Dedifferentiated amniotic fluid mesenchymal stem cell (primary cell): Measurements from ENCODE around the gene ZNF584.
"Not testable (repeated sequence)": the region's sequence is repeated elsewhere in the genome, so short reads cannot be mapped to it uniquely, and the experiment has no call there.

ENCODE experiments used
- DNase-seq: peaks from one replicate; pipeline ENCODE4 v3.0.0-alpha.2; 2016; ENCODE audit errors: extremely low spot score

ZNF584 gene

GRCh38 chr19:58408152-58409009 is at the start of gene ZNF584:
Gene ZNF584 (plus strand): TSS chr19:58408649. CDS start chr19:58409148, 499 bp downstream.
- DNase-seq = peak; percentile 91

- DNase-seq = no peak
Measured at GRCh38 chr19:58361900-58362271, 46.6 kb upstream of the ZNF584 start.

DNA sequence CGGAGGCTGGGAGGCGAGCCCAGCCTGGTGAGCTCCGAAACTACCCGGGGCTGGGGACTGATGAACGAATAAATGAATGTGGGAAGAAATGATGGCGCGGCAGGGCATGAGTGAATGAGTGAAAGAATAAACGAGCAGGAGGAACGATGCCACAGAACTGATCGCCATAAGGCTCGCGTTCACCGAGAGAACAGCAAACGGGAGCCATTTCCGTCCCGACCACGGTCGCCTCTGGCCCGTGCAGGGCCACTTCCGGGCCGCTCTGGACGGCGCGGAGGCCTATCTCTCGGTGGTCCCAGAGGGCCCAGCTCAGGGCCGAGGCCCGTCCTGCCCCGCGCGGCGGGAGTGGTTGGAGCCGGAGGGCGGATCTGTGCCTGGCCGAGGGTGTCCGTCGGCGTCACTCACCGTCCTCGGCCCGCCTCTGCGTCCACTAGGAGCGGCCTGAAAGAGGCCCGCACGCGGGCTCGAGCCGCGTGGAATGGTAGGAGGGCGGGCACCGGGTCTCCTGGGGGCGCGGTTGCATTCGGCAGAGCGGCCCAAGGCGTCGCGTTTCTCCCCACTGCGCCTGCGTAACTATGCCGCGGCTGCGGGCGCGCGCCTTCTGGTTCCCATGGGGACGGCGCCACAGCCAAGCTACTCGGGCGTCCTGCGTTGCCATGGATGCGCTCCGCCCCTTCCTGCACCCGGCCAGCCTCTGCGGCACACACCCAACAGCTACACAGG is 46.0 kb upstream of the ZNF584 start, which contains the start of gene ZNF497:
Gene ZNF497 (minus strand): TSS at position 480 of the 723 bp plus-strand sequence. CDS start 5,116 bp downstream, outside the sequence.
- DNase-seq = peak; percentile 94

GRCh38 chr19:58364146-58364545 is 44.3 kb upstream of the ZNF584 start:
- DNase-seq = no peak

DNA sequence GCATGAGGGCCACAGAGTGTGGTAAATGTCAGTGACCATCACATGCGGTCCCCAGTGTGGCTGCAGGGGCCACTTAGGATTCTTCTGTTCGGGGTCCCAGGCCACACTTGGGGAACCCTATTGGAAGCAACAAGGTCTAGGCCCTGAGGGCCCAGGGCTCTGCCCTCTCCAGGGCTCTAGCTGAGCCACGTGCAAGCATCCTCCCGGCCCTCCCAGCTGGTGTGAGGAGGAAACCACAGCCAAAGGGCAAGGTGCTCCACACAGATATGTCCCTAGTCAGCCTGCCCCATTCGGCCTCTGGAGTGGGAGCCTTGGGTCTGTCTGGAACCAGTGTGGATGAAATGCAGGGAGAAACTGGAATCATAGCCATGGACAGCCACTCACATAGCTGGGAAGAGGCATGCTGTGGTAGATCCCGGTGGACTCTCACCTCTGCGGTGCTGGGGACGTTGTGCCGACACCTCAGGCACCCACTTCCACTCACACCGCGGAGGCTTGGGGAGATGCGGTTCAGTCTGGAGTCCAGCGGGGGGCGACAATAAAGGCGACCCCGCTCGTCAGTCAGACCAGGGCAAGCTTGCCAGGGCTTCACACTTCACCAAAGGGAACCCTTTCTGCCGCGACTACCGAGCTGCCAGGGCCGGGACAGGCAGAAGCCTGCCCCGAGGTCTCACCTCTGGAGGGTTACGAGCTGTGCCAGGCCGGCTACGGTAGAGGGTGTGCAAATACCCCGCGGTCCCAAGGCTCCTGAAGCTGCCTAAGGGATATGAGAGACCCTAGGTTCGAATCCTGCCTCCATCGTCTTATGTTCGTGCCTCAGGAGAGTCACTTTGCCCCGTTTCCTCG is 41.6 kb upstream of the ZNF584 start:
- no peak for DNase-seq

DNA sequence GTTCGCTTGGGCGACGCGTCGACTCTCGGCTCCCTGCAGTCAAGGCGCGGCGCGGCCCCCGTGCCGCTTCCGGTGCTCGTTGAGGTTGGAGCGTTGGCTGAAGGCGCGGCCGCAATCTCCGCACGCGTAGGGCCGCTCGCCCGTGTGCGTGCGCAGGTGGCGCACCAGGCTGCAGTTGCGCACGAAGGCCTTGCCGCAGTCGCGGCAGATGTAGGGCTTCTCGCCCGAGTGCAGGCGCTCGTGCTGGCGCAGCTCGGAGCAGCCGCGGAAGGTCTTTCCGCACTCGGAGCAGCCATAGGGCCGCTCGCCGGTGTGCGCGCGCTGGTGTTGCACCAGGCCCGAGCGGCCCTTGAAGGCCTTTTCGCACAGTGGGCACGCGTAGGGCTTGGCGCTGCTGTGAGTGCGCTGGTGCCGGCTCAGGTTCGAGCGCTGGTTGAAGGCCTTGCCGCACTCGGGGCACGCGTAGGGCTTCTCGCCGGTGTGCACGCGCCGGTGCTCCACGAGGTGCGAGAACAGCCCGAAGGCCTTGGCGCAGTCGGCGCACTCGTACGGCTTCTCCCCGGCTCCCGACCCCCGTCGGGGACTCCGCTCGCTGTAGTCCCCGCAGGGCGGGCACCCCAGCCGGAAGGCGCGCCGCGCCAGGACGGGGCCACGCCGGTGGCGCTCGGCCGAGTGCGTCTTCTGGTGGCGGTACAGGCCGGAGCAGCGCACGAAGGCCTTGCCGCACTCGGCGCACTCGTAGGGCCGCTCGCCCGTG is 40.6 kb upstream of the ZNF584 start:
- no peak for DNase-seq

DNA sequence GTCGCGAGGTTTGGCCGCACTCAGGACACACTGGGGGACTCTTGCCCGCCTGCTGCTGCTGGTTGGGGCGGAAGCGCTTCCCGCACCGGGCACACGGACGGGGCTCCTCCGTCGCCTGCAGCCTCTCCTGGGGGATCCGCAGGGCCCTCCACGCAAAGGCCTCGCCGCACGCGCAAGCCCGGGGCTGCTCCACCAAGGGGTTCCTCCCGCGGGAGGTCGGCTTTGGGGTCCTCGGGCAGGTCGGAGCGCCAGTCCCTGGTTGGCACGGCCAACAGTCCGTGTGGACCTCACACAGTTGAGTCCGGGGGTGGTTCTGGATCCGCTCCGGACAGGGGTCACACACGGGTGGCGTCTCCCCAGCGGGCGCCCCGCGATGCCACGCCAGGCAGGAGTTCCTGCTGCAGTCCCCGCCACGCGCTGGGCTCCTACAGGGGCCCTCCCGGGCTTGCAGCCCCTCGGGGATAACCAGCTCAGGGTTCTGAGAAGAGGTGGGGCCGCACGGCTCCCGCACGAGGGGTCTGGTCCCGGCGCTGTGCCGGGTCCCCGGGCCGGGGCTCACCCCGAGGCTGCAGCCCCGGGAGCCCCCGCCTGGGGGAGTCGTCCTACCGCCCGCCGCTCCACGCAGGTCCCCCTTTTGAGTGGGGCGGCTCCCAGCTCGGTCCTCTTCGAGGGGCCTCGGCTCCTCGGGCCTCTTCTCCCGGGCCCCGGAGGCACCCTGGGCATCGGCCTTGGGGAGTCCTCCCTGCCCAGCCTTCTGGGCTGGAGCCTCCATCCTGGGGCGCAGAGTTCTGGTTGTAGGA is 39.7 kb upstream of the ZNF584 start:
- no peak for DNase-seq

GRCh38 chr19:58372311-58373133 is 35.9 kb upstream of the ZNF584 start:
- no peak for DNase-seq

- no peak for DNase-seq
Measured at GRCh38 chr19:58374200-58374599, 34.2 kb upstream of the ZNF584 start.

- DNase-seq = not testable (repeated sequence)
Measured at GRCh38 chr19:58376724-58377123, 31.7 kb upstream of the ZNF584 start.

GRCh38 chr19:58379246-58379645 is 29.2 kb upstream of the ZNF584 start:
- no peak for DNase-seq

- DNase-seq = no peak
Measured at GRCh38 chr19:58380037-58380661, 28.3 kb upstream of the ZNF584 start.

GRCh38 chr19:58380662-58381459 is 27.6 kb upstream of the ZNF584 start, which contains the start of gene ZNF837:
Gene ZNF837 (minus strand): TSS chr19:58381030. CDS start chr19:58369332, 11,698 bp downstream.
- DNase-seq = peak; percentile 100

- no peak for DNase-seq
Measured at GRCh38 chr19:58381460-58382212, 26.8 kb upstream of the ZNF584 start.

DNA sequence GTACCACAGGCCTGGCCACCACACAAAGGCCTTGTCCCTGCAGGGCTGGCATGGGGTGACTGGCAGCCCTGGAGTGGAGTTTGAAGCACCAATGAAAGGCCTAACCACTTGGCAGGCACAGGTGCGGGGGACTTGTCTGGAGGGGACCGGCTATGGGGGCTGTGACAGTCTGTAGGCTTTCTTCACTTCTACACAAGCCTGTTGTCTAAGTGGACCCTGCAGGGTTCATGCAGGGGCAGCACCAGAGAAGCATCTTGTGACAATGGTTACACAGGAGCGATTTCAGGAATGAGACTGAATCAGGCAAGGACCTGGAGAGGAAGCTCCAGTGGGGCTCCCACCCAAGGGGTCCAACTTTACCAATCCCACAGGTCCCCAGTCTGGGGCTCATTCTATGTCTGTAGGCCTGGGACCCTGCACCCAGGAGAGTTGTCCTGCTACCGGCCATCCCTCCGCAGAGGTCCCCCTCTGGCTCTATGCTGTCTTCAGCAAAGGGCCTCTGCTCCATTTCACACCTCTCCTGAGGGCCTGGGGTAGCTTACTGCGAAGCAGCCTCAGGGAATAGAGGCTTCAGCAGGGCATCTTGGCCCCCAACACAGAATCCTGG is 25.3 kb upstream of the ZNF584 start:
- DNase-seq = no peak

DNA sequence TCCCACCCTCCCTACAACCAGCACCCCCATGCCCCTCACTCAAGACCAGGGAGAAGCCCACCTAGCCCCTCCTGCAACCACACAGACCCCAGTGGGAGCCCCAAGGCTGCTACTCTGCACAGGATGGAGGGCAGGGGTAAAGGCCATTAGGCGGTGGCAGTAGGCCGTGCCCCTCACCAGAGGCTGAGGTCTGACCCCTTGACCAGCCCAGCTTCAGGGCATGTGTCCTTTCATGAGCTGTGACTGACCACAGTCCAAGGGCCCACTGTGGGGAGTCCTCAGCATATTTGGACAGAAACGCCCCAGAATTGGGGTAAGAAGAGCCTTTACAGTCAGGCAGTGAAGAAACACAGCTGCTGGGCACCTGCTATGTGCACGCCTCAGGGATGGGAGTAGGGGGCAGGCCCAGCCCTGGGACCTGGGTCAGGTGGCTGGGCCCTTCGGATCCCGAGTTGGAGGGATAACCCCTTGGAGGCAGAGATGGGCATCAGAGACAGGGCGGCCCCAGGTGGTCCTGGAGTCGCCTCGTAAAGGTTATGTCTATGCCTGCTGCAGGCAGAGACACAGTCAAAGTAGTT is 23.0 kb upstream of the ZNF584 start:
- no peak for DNase-seq
